ENCODE results near the gene OFD1.
A peak's percentile ranks its signal among the peaks of the same experiment; 100 is the strongest.
"Not testable (repeated sequence)": the region's sequence is repeated elsewhere in the genome, so short reads cannot be mapped to it uniquely, and the experiment has no call there.

OFD1 gene

DNA sequence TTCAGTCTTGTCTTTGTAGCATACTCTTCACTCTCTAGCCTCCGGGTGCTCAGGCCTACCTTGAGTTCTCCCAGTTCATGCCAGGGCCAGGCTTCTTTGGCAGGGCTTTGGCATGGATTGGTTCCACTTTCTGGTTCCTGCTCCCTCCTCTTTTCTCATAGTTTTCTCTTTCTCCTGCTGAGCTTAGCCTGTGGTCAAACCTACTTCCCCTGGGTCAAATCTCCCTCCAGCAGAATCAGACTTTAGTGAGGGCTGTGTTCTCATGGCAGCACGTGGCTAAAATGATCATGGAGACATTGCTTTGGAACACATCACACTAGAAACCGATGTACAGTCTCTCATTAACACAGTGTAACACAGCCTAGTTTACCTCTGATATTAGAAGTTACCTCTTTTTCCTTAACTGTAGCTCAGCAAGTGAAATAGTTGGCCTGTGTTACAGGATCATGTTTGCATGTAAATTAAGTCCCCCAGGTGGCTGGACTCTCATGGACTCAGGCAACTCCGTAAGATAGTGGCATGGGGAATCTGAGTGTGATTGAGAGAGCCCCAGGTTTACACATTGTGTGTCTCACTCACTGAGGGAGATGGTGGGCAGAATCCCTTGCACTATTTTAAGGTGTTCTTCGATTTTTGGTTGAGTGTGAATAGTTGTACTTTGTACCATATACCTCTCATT lies 32.3 kb upstream of the OFD1 start:
- DNase-seq: no peak

DNA sequence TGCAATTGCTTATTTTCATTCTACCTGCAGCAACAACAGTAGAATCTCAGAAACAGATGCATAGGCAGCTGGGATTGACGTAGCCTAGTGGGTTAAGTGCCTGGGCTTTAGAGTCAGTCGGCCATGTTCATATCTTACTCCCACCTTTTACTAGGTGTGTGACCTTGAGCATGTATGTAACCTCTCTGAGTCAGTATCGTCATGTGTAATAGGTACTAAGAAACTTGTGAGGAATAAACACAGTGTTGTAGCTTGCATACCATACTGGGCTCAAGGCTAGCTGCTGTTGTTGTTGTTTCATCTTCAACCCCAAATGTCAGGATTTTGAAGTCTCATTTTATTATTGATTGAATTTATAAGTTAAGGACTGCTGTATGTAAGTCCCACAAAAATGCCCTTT lies 31.4 kb upstream of the OFD1 start:
- DNase-seq: no peak

DNA sequence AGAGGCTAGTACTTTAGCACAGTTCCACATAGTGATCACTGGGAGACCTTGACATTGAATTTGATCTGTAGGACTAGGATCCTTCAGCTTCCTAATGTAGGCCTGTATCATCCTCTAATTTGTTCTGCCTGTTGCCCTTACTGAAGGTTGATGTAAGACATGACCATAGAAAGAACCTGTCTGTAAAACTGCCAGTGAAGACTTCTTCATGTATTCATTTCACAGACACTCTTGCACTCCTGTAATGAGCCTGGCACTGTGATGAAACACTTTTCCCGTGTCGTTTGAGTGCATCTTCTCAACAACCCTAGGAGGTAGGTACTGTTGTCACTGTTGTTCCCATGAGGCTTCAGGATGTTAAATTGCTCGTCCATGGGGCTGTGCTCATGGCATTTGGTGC lies 31.0 kb upstream of the OFD1 start:
- DNase-seq: no peak

DNA sequence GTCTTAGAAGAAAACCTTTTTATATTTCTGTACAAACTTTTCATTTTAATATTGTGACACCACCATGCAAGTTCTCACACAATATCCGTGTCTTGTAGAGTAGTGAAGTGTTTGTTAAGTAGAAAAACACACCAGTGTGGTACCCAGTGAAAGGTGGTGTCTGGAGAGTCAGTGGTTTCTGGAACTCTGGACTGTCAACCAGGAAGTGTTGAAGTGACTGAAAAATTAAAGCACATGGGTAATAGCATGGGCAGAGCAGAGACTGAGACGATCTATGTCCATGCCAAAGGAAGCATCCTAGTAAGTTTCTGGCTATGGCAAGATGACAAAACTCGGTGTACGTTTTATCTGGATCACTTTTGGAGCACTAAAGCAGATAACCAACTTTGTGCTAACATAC lies 23.4 kb upstream of the OFD1 start:
- no peak for DNase-seq

DNA sequence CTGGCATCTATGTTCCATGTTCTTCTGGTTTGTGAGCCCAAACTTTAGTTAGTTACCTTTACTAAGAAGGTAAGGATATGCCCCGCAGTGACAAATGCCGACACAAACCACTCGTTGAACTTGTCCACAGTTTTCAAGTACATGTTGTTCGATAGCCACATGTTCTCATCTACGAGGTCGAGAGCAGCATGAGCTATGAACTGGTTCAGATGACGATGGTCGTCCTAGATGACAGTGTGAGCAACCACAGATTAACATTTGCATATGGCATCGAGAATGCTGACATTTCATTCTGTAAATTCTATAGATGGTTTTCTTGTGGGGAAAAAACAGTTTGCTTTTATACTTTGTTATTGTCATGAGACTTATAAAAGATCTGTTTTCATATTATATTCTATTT lies 18.1 kb upstream of the OFD1 start:
- DNase-seq: no peak

DNA sequence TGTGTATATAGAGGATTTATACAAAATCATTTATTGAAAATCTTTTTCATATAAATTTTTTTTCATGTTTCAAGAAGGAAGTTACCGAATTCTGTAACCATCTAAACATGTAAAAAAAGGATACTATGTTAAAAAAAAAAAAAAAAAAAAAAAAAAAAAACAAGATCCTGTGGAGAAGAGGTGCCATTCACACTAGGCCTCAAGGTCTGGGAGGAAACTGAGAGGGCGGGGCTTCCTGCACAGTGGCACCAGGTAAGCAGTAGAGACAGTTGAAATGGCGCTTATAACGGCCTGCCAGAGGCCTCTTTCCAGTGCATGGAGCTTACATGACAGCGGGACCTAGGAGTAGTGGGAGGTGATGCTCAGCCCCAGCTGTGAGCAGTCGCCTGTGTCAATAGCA lies 17.6 kb upstream of the OFD1 start:
- DNase-seq: no peak

DNA sequence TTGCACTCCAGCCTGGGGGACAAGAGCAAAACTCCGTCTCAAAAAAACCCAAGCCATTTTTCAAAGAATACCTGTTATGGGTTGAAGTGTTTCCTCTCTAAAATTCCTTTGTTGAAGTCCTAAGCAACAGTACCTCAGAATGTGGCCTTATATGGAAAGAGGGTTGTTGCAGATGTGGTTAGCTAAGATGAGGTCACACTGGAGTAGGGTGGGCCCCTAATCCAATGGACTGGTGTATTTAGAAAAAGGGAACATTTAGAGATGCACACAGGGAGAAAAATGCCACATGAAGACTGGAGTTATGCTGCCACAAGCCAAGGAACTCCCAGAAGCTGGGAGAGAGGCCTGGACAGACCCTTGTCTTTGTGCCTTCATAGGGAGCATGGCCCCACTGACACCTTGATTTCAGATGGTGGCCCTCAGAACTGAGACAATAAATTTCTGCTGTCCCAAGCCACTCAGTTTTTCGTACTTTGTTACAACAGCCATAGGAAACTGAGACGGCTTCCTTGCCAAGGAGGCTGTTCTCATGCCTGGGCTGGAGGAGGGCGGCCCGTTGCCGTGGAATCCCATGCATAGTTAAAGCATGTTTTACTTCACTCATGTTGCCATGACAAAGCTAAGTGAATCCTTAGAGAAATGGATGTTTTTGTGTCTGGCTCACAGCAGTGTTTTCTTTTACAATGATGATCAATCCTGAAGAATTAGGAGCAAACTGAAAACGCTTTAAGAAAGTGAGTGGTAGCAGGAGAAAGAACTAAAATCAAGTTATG lies 16.7 kb upstream of the OFD1 start:
- DNase-seq: no peak

DNA sequence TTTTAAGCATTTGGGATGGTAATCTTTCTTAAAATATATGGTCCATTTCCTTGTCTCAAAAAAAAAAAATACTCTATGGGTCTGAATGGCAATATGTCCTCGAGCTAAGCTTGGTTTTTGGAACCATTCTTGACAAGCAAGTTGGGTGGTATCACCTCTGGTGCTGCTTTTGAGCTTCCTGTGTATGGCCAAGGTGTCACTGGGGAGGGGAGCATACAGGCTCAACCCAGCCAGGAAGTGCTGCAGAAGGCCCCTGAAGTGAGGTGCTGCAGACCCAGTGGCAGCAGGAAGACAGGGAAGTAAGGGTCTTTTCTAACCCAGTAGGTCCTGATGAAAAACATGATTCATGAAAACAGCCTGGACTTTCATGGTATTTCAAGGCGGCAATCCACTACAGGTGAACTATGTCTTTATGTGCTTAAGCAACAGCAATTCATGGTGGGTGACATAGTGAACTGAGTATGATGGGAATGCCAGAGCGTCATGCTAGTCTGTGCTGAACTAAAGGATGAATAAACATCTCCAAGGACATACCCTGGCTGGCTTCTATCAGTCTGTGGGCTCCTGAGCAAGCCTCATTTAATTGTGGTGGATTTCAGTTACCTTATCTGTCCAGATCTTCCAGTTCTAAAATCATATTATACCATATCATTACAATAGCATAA lies 15.2 kb upstream of the OFD1 start:
- no peak for DNase-seq

DNA sequence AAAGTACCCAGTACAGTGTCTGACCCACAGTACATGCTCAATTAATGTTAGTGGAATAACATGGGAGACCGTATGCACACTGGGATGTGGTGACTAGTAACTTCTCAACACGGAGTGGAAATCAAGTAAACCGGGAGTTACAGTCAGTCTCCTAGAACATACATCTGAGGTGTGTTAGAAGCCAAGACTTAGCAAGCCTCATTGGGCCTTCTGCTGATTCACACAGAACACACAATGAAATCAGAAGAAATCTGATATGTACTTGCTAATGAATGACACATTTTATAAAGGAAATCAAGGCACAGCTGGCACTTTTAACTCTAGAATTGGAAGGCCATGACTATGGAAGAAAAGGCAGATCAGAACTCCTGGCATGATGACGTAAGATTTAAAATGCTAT lies 13.2 kb upstream of the OFD1 start:
- DNase-seq: no peak

DNA sequence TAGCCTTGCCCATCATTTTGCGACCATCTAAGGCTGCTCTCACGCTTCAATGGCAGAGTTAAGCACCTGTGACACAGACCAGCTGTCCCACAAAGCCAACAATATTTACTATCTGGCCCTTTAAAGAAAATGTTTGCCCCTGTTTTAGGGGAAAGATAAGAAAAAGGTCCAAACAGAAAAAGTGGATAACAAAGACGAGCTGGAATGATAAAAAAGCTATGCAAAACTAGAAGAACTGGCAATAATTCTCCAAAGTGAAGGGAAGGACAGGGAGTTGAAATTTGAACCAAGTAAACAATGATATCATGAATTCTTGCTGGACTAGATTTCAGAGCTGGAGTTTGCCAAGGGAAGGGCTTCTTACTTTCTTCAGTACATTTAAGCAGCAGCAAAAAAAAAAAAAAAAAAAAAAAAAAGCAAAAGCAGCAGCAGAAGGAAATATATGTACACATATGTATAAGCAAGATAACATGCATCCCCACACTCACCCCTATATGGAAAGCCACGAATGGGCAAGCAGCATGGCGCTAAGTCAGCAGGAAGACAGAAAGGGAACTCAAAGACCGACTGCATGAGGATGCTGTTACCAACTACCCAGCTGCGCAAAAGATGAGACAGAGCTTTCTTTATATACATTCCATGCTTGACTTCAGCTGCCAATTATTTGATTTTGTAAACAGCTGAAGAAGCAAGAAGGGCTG lies 12.6 kb upstream of the OFD1 start:
- no peak for DNase-seq

DNA sequence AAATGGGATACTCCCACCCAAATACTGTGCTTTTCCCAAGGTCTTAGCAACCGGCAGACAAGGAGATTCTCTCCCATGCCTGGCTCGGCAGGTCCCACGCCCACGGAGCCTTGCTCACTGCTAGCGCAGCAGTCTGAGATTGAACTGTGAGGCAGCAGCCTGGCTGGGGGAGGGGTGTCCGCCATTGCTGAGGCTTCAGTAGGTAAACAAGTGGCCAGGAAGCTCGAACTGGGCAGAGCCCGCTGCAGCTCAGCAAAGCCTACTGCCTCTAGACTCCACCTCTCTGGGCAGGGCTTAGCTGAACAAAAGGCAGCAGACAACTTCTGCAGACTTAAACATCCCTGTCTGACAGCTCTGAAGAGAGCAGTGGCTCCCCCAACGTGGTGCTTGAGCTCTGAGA lies 9.7 kb upstream of the OFD1 start:
- DNase-seq: not testable (repeated sequence)

DNA sequence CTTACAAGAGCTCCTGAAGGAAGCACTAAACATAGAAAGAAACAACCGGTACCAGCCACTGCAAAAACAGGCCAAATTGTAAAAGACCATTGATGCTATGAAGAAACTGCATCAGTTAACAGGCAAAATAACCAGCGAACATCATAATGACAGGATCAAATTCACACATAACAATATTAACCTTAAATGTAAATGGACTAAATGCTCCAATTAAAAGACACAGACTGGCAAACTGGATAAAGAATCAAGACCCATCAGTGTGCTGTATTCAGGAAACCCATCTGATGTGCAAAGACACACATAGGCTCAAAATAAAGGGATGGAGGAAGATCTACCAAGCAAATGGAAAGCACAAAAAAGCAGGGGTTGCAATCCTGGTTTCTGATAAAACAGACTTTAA lies 8.0 kb upstream of the OFD1 start:
- DNase-seq: not testable (repeated sequence)

DNA sequence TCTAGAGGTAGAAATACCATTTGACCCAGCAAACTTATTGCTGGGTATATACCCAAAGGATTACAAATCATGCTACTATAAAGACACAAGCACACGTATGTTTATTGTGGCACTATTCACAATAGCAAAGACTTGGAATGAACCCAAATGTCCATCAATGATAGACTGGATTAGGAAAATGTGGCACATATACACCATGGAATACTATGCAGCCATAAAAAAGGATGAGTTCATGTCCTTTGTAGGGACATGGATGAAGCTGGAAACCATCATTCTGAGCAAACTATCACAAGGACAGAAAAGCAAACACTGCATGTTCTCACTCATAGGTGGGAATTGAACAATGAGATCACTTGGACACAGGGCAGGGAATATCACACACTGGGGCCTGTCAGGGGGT lies 4.0 kb upstream of the OFD1 start:
- not testable (repeated sequence) for DNase-seq

DNA sequence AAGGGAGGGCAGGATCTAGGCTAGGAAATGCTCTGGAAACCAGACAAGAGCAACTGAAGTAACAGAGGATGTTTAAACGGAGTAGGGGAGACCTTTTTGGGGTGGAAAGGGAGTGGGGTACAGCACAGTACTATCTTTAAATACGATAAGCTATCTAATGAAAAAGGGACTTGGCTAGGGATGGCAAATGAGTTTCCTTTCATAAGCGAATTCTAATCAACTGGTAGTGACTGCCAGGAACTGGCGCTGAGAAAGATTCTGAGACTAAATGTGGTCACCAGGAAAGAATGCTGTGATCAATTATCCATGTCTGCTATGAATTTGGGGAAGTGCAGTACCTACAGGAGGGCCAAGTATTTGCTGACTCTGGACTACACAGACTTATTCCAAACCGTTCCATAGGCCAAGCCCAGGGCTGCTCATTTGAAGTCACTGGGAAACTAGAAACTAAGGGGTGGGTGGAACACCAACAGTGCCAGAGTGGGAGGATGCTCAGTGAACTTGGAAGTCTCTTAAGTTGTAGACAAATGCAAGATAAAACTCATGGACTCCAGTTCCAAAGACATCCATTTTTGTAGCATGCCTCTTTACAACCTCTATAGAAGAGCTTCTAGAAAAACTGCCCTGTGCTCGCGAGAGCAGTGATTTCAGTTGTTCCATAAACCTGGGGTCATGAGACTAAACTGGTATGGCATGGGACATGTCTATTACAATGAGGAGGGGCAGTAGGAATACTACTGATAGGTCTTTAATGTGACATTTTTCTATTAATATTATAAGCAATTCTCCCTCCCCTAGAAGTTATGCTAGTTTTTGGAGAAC lies 2.1 kb upstream of the OFD1 start:
- DNase-seq: no peak

DNA sequence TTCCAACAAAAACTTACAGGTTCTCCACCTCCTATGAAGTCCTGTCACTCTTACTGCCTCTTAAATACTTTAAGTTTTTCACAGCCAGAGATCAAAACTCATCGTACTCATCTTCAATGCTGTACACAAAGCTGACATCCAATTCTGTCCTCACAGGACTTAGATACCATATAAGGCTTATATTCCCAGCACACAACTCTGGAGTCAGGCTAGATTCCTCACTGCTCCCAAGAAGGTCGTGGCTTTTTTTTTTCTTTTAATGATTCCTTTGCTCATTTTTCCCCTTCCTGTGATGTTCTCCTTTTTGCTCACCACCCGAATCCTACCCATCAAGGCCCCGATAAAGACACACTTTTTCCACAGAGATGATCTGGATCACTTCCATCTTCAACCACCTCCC lies 1.0 kb upstream of the OFD1 start:
- DNase-seq: no peak

DNA sequence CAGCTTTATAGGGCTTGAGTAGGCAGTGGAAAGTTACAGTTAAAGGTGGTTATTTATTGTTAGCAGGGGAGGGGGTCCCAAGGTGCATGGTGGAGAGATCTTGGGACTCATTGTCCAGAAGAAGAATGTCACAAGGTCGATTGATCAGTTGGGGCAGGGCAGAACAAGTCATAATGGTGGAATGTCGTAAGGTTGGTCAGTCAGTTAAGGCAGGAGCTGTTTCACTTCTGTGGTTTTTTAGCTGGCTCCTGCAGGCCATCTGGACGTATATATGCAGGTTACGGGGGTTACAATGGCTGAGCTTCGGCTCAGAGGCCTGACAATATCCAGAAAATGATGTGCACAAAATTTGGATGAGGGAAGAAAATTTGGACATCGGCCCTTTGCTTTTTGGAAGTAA lies 7.1 kb downstream of the OFD1 start:
- no peak for DNase-seq

DNA sequence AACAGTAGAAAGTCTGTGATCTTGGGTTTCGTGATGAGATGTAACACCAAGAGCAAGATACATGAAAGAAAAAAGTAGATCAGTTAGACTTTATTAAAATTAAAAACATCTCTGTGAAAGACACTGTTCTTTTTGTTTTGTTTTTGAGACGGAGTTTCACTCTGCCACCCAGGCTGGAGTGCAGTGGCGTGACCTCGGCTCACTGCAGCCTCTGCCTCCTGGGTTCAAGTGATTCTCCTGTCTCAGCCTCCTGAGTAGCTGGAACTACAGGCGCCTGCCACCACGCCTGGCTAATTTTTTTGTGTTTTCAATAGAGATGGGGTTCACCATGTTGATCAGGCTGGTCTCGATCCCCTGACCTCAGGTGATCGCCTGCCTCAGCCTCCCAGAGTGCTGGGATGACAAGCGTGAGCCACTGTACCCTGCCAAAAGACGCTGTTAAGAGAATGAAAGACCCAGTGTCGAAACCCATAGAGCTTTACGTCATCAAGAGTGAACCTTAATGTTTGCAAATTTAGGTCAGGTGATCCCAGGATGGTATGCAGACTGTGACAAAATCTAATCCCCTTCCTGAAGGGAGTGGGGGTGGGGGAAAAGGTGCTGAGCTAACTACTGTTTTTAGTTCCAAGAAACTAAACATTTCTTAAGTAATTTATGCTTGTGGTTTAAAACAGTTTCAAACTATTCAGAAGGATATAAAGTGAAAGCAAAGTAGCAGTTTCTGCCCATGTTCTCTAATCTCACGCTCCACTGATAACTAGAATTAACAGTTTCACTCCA lies 8.0 kb downstream of the OFD1 start:
- no peak for DNase-seq

DNA sequence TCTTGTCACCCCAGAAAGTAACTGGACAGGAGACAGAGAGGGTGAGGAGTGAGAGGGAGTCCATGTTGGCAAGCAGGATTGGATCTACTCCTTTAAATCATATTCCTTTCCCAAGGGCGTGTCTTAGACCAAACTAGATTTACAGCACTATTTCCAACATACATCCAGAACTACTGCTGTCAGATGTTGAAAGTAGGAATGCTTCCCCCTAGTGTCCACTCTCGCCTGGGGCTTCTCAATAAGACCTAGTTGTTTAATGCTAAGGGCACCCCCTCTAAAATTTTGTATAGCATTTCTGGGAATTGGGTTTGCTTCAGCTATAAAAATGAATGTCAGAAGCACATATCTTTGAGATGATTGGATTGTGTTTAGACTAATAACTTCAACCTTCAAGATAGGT lies 13.3 kb downstream of the OFD1 start:
- DNase-seq: peak; percentile 23 to 32

DNA sequence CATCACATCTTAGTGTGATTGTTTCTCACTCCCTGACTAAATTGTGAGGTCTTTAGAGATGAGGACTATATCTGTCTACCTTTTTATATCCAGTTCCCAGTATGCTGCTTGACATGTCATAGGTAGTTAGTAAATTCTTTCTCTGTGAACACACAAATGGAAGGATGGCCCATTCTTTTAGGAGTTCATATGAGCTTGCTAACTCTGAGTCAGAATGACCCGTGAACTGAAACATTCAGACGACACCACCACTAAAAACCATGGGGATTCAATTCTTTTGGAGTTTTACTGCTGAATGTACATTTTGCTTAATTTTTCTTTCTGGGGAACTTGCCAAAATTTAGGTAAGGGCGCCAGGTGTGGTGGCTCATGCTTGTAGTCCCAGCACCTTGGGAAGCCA lies 13.9 kb downstream of the OFD1 start:
- DNase-seq: no peak

DNA sequence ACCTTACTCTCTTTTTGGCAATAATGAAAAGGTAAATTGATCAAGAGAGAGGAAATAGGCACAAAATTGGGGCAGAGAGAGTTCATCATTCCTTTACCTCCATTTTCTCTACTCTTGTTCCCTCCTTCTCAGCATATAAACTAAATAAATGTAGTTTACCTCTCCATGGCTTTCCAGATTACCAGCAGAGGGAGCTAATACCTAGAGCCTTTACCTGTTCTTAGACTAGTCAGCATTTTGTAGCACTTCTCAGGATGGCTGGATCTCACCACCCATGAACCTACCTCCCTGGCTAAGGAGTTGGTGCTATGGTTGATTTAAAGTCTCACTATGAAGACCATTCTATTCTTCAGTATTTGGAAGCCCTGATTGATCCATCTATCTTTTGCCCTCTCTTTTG lies 15.7 kb downstream of the OFD1 start:
- peak; percentile 63 to 66 for DNase-seq

DNA sequence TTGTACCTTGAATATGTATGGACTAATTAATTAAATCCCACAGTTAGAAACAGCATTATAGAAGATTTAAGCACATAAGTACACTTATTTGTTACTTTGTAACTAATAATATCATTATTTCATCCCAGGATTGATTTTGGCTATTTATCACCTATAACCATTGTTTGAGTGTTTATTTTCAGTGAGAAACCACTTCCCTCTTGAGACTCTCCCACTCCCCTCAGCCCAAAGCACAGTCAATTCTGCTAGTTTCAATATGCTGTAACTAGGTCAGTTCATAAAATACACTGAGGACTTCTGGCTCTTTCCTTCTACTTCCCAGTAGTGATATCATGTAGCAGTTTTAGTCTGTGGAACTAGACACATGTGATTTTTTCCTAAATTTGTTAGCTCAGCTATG lies 16.3 kb downstream of the OFD1 start:
- no peak for DNase-seq

DNA sequence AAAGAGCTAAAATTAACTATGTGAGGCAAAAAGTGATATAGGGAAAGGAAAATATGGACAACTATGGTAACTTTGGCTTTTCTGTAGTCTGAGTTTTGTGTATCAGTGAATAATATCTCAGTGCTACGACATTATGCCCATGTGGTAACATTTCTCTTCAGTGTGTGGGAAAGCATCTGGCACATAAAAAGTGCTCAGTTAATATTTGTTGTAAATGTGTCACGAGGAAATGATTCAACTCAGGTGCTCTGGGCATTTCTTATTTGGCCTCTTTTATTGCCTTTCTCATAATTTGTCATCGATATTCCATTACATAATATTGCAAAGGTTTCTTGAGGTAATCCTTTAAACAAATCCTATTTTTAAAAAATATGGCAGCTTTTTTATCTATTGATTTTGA lies 17.6 kb downstream of the OFD1 start:
- DNase-seq: no peak
